ENCODE data around the gene TMEM258. TPM values are rescaled to one million over a fixed set of nuclear protein-coding genes. Genes with fewer than 3 reads are reported as not detected.

Gene TMEM258
- total RNA-seq, 3 donors from 2014 or later (not counting 1 experiment from before 2014, with no cell fraction given), result 64.4 to 69.3 (median 66.1) TPM

DNA sequence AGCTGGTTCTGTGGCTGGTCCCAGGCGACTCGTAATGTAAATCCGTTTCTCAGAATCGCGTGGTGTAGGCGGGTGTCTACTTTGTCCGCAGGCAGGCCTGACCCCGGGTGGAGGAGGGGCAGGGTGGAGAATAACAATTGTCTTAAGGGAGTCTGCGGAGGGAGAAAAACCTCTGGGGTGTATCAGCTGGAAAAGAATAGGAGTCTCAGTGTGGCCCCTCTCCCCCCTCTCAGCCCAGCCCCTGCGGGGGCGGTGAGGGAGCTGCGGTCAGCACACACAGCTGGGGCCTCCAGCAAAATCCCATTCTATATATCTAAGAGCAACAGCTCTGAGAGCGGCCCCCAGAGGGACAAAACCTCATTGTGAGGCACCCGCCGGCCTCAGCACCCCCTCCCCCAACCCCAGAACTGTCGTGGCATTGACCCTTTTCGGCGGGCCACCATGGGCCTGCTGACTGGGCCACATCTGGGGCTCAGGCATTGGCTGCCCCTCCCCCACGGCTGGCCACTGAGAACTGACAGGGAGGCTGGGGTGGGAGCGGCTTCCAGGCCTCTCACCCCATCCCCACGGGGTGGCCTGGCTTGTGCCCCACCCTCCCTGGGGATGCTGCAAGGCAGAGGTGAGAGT is 42.7 kb downstream of the TMEM258 start:
- Mint-ChIP-seq H3K9me3 (no peaks in the 10 kb centered on the region), H3K4me3 (no peak overlapping the region), H3K27ac (no peak overlapping the region), H3K36me3 (no peaks in the 10 kb centered on the region), H3K27me3 (ENCODE audit: low read depth in 2 of 2) (peaks cover 8 to 25% of the 10 kb centered on the region in 2 donors), H3K4me1 (peaks cover 0 to 14% of the 10 kb centered on the region in 2 donors)
- Histone ChIP-seq H3K9me3 (ENCODE audit: control insufficient read depth, insufficient read depth, low read length) (no peaks in the 10 kb centered on the region), H3K27ac (ENCODE audit: low read length) (no peak overlapping the region), H3K4me3 (ENCODE audit: low read length) (no peak overlapping the region), H3K27me3 (ENCODE audit: control insufficient read depth, insufficient read depth, low read length) (peaks cover 13% of the 10 kb centered on the region), H3K4me1 (ENCODE audit: control insufficient read depth, insufficient read depth, low read length) (peaks cover 12% of the 10 kb centered on the region), H3K36me3 (ENCODE audit: control insufficient read depth, insufficient read depth, low read length) (no peaks in the 10 kb centered on the region)
- DNase-seq (no peak), ATAC-seq (no peak)
- intact Hi-C loops (cut with micrococcal nuclease), result no loop called here
- TF ChIP-seq, protein P1, sequence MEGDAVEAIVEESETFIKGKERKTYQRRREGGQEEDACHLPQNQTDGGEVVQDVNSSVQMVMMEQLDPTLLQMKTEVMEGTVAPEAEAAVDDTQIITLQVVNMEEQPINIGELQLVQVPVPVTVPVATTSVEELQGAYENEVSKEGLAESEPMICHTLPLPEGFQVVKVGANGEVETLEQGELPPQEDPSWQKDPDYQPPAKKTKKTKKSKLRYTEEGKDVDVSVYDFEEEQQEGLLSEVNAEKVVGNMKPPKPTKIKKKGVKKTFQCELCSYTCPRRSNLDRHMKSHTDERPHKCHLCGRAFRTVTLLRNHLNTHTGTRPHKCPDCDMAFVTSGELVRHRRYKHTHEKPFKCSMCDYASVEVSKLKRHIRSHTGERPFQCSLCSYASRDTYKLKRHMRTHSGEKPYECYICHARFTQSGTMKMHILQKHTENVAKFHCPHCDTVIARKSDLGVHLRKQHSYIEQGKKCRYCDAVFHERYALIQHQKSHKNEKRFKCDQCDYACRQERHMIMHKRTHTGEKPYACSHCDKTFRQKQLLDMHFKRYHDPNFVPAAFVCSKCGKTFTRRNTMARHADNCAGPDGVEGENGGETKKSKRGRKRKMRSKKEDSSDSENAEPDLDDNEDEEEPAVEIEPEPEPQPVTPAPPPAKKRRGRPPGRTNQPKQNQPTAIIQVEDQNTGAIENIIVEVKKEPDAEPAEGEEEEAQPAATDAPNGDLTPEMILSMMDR (IDR thresholded peaks at IDR 0.05), result no peak
- 65% methylated on average over 20 of the region's 21 CpGs for WGBS (ENCODE audit: insufficient coverage)

DNA sequence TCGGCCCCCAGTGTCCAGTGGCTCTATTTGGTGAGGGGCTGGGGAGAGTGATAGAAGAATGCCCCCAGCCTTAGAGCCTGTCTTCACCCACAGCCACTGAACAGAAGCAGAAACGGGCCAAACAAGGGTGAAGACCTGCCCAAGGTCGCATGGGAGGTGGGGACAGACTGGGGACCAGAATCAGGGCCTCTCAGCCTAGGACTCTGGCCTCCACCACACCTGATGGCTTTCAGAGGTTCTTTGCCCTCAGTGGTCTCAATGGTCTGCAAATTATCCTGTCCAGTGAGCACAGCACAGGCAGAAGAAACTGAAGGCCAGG is 44.5 kb downstream of the TMEM258 start:
- Mint-ChIP-seq H3K27me3 (ENCODE audit: low read depth in 2 of 2) (peaks cover 8 to 15% of the 10 kb centered on the region in 2 donors), H3K36me3 (no peaks in the 10 kb centered on the region), H3K4me1 (peaks cover 0 to 2% of the 10 kb centered on the region in 2 donors), H3K4me3 (no peak overlapping the region), H3K9me3 (no peaks in the 10 kb centered on the region), H3K27ac (no peak overlapping the region)
- ATAC-seq (no peak), DNase-seq (no peak)
- no peak overlapping the region for H3K4me3 ChIP-seq (ENCODE audit: low read length)
- H3K27ac ChIP-seq (ENCODE audit: low read length), result no peak overlapping the region
- intact Hi-C loops (cut with micrococcal nuclease), result loop anchor here (2.0 kb wide), 1 partner anchor 29 kb away; no protein-coding TSS in a partner anchor
- no peaks in the 10 kb centered on the region for H3K9me3 ChIP-seq (ENCODE audit: control insufficient read depth, insufficient read depth, low read length)
- no peaks in the 10 kb centered on the region for H3K36me3 ChIP-seq (ENCODE audit: control insufficient read depth, insufficient read depth, low read length)
- peaks cover 10% of the 10 kb centered on the region for H3K27me3 ChIP-seq (ENCODE audit: control insufficient read depth, insufficient read depth, low read length)
- TF ChIP-seq, protein P1 (IDR thresholded peaks at IDR 0.05), result peak; percentile 34
- peaks cover 9% of the 10 kb centered on the region for H3K4me1 ChIP-seq (ENCODE audit: control insufficient read depth, insufficient read depth, low read length)
- WGBS (ENCODE audit: insufficient coverage), result 54% methylated on average over 2 of the region's 3 CpGs

DNA sequence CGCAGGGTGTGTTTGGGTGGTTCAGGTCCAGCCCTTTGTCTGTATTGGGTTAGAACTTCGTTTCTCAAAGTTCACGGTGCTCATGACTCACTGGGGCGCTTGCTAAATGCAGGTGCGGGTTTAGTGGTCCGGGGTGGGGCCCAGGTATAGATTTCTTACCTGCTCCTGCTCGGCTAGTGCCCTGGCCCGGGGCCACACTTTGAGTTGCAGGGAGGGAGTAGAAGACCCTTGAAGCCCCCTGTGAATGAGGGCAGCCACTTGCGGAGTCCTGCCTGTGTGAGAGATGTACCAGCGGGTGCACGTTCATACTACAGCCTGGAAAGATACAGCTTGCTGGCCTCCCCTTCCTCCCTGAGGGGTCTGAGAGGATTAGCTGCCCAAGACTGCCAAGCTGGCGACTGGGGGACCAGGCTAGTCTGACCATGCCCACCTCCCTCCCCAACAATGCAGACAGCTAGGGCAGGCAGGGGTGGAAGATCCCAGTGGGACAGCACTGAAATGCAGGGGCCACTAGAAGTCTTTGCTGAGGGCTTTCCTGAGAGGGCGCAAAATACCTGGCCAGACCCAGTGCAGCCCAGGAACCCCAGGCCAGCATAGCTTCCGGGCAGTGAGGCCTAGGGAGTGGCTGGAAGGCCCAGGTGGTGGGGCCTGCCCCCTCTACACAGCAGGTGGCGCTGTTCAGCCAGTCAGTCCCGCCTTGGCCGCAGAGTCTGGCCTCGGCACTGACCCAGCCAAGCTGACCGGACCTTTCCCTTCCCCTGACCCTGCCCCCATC is 45.0 kb downstream of the TMEM258 start:
- Histone ChIP-seq H3K4me3 (ENCODE audit: low read length) (no peak overlapping the region), H3K4me1 (ENCODE audit: control insufficient read depth, insufficient read depth, low read length) (peaks cover 5% of the 10 kb centered on the region), H3K27me3 (ENCODE audit: control insufficient read depth, insufficient read depth, low read length) (peaks cover 7% of the 10 kb centered on the region), H3K27ac (ENCODE audit: low read length) (no peak overlapping the region), H3K36me3 (ENCODE audit: control insufficient read depth, insufficient read depth, low read length) (no peaks in the 10 kb centered on the region), H3K9me3 (ENCODE audit: control insufficient read depth, insufficient read depth, low read length) (no peaks in the 10 kb centered on the region)
- Mint-ChIP-seq H3K4me3 (no peak overlapping the region), H3K4me1 (no peaks in the 10 kb centered on the region), H3K27ac (no peak overlapping the region), H3K27me3 (ENCODE audit: low read depth in 2 of 2) (peaks cover 8 to 13% of the 10 kb centered on the region in 2 donors), H3K9me3 (no peaks in the 10 kb centered on the region), H3K36me3 (no peaks in the 10 kb centered on the region)
- DNase-seq (peak; percentile 42 to 58), ATAC-seq (peak; percentile 33 to 49 (median 38))
- intact Hi-C loops (cut with micrococcal nuclease), result loop anchor here (2.0 kb wide), 1 partner anchor 29 kb away; no protein-coding TSS in a partner anchor
- 61% methylated on average over 19 of the region's 19 CpGs for WGBS (ENCODE audit: insufficient coverage)
- TF ChIP-seq, protein P1 (IDR thresholded peaks at IDR 0.05), result peak; percentile 68
